A172 (cell line): ENCODE measurements around the gene ERN1. TPM values are rescaled to one million over a fixed set of nuclear protein-coding genes. Genes with fewer than 3 reads are reported as not detected.

ENCODE experiments used
- DNase-seq: peaks from one replicate; pipeline ENCODE4 v3.0.0-alpha.2; 2015; ENCODE audit warnings: low spot score
- total RNA-seq: library from RNA; depleted of rRNA; stranded (reverse); fragments of >200 nt; shearing (Covaris generic); gene quantifications from 2 replicates; pipeline ENCODE4 v1.2.3, GENCODE V29; 2014

Gene ERN1
- total RNA-seq, 1 experiment from 2014 or later: 2.1 TPM

DNA sequence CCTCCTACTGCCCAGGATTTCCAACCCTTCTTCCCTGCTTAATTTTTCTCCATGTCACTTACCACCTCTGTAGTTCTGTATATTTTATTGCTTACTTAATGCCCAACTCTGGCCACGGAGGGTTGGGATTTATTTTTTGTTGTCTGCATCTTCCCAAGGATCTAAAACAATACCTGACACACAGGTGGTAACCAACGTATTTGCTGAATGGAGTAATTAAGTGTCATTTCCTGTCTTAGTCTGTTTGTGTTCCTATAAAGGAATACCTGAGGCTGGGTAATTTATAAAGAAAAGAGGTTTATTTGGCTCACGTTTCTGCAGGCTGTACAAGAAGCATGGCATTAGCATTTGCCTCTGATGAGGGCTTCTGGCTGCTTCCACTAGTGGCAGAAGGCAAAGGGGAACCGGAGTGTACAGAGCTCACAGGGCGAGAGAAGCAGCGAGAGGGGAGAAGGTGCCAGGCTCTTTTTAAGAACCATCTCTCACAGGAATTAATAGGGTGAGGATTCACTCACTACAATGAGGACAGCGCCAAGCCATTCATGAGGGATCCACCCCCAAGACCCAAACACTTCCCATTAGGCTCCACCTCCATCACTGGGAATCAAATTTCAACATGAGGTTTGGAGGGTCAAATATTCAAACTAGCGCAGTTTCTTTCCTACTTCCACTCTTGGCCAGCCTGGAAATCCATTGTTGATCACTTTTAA lies 44.8 kb downstream of the ERN1 start:
- DNase-seq: no peak

GRCh38 chr17:64084086-64084939 lies 45.6 kb downstream of the ERN1 start:
- peak; percentile 74 for DNase-seq

- no peak for DNase-seq
Measured at GRCh38 chr17:64083563-64084085, 46.3 kb downstream of the ERN1 start.

DNA sequence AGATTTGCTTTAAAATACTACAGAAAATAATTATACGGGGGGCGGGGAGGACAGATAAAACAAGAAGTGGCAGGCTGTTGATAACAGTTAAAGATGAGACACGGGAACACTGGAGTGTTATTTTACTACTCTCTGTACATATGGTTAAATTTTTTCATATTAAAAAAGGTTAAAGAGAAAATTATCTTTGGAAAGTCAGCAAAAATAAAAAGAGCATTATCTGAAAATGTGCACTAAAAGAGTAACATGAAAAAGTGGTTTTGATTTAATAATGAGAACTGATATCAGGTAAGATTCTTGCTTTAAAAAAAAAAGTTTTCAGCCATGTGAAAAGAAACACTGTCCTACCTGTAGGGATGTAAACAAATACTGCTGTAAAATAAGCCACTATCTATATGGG lies 46.9 kb downstream of the ERN1 start:
- no peak for DNase-seq

- DNase-seq: peak; percentile 72
Measured at GRCh38 chr17:64081802-64082799, 47.8 kb downstream of the ERN1 start.

DNA sequence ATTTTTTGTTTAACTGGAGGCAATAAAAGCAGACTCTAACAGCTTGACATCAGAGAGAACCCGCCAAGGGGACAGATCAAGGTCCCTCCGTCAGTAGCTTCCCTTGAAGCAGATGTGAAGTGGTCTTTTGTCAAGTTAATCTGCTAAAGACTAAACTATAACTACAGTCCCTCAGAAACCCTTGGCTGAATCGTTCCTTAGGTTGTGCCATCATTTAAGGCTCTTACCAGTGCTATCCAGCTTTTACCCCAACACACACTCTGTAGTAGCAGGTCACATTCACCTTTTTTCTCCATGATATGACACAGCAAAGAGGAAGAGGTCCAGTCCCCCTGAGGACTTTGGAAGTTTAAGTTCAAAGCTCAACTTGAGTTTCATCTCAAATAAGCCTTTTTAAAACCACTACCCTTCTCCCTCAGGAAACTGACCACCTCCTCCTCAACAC lies 49.7 kb downstream of the ERN1 start:
- DNase-seq: no peak

- DNase-seq: no peak
Measured at GRCh38 chr17:64077379-64077778, 52.6 kb downstream of the ERN1 start.

GRCh38 chr17:64075913-64076312 lies 54.0 kb downstream of the ERN1 start:
- no peak for DNase-seq

DNA sequence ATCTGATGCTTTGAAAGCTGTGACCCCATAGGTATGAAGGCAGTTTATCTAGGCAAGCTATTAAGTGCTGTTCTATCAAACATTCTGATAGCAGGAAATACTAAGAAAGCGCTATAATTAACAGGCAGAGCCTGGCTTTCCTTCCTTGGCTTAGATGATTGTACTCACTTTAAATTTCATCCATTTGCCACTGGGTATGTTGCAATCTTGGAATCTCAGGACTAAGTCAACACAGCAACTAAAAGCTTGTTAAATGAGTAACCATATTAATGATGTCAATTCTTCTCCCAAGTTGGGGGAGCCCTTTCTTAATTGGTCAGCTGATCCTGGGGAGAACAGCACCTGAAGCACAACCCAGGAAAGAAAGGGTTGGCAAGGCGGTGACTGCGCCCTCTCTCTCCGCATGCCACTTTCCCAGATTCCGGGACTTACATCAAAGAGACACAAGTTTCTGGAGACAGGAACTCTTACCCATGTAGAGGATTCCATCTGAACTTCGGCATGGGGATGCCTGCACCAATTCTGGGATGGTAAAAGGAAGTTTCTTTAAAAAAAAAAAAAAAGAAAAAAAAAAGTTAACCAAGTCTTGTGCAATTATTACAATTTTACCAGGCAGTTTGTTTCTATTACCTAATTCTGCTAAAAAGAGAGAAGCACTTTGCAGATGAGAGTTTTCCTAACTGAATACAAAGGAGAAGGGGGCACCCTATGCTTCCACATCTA lies 55.1 kb downstream of the ERN1 start:
- no peak for DNase-seq

GRCh38 chr17:64073771-64074703 lies 55.9 kb downstream of the ERN1 start:
- DNase-seq: no peak

DNA sequence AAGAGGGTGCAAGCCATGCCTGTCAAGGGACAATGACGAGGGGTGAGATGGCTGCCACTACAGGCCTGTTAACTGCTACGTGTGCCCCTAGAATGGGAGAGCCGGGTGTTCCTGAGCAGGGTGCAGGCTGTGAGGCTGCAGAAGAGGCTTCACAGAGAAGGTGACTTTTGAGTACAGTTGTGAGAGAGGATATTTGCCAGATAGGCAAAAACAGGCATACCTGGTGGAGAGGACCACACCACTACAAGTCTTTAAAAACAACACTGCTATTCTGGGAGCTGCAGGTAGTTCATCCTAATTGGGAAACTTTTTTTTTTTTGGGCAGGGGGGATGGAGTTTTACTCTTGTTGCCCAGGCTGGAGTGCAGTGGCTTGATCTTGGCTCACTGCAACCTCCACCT lies 58.8 kb downstream of the ERN1 start:
- no peak for DNase-seq

DNA sequence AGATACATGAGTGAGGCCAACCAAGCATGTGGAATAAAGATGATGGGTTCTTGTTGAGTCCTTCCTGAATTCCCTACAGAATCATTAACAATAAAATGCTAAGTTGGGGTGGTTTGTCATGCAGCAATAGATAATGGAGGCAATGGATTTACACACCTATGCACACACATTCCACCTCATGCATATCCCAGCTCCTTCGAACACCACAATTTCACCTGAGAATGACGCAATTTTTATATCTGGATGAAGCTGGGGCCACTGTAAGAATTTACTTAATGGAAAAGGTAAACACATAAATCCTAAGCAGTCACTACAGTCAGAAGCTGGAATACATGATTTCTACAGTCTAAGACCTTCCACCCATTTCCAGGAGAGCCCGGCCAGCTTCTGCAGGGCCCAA lies 59.7 kb downstream of the ERN1 start:
- no peak for DNase-seq

GRCh38 chr17:64069143-64069542 lies 60.8 kb downstream of the ERN1 start:
- DNase-seq: no peak

- DNase-seq: no peak
Measured at GRCh38 chr17:64067657-64068056, 62.3 kb downstream of the ERN1 start.

GRCh38 chr17:64066716-64067115 lies 63.2 kb downstream of the ERN1 start:
- DNase-seq: no peak

DNA sequence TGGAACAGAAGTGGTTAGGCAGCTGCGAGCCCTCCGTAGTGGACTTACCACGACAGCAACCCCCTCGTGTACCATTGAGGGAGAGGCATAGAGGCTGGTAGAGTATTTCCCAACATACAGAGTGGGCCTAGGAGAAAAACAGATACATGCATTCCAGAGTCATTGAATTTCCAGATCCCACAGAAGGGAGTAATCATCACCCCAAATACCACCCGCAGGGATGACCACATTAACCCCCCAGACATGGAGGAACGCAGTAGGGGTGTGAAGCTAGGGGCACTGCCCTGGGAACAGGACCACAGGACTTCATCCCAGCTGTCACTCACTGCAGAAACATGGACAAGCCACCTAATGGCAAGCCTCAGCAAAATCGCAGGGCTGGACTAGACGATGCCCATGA lies 64.8 kb downstream of the ERN1 start:
- no peak for DNase-seq

DNA sequence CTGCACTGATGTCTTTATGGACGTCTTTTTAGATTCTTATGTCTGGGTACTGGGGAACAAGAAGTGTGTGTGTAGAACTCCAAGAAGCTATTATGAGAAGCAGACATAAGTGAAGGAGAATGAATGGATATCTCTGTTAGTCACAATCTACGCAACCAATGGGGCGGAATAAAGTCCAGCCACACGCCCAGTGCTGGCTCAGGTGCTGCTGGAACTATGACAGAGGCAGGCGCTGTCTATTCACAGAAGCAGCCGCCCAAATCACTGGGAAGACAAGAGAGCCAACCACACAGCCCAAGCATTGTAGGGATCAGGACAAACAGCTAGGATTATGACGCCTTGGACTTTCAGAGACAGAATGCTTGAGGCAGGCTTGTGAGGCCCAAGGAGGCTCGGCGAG lies 65.6 kb downstream of the ERN1 start:
- no peak for DNase-seq

DNA sequence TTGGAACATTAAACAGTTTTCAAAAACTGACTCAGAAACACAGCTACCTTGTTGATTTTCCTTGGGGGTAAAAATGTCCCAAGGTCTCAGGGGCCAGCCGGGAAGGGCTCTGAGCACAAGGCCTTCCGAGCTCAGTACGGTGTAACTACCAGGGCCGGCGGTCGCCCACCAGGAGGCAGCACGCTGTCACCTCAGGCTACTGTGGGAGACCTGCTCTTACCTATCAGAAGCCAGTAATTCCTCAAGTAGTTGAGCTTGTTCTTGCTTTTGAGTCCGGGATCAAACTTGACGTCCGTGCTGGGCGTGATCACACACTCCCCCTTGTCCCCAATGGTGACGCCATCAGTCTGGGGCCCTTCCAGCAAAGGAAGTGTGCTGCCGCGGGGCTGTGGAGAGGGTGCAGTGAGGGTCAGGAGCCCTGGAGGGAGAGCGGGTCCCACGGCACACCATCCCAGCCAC lies 66.1 kb downstream of the ERN1 start:
- DNase-seq: no peak

DNA sequence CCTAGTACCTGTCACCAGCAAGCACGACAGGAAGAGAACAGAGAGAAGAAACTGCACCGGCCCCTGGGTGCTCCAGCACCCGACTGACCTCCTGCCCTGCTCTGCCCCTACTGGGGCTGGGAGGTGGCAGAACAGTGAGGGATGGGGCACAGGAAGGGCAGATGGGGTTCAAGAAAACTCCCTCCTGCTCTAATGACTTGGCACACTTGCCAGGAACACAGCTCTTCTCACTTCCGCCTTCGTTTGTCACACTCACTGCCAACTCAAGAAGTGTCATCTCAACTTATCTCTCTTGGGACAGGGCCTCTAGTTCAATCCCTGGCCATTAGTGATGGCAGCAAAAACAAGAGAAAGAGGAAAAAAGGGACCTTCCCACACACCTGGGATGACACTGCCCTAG lies 66.9 kb downstream of the ERN1 start:
- DNase-seq: no peak
